Endodermal cell (in vitro differentiated cells): ENCODE measurements around the gene ADGRG6. TPM values are rescaled to one million over a fixed set of nuclear protein-coding genes. Genes with fewer than 3 reads are reported as not detected.

Experiments used
- DNase-seq: peaks from one replicate; pipeline ENCODE4 v3.0.0-alpha.2; 2017
- H3K27ac ChIP-seq: 2 replicates; pipeline ENCODE4 v1.5.1; 2013; ENCODE audit warnings: mild to moderate bottlenecking, low read depth, low read length, moderate library complexity
- H3K27me3 ChIP-seq: 2 replicates; pipeline ENCODE4 v1.6.1; 2013; ENCODE audit warnings: mild to moderate bottlenecking, low read length, moderate library complexity; ENCODE audit not compliant: insufficient read depth, control insufficient read depth, poor library complexity, severe bottlenecking
- H3K36me3 ChIP-seq: 2 replicates; pipeline ENCODE4 v1.7.0; 2013; ENCODE audit warnings: mild to moderate bottlenecking, low read length, moderate library complexity; ENCODE audit not compliant: control insufficient read depth, insufficient read depth
- H3K4me1 ChIP-seq: one replicate; pipeline ENCODE4 v1.7.0; 2013; ENCODE audit warnings: low read length; ENCODE audit not compliant: control insufficient read depth, insufficient read depth
- H3K4me3 ChIP-seq: 2 replicates; pipeline ENCODE4 v1.5.1; 2013; ENCODE audit warnings: mild to moderate bottlenecking, low read length, moderate library complexity
- H3K9ac ChIP-seq: 2 replicates; pipeline ENCODE4 v1.6.1; 2013; ENCODE audit warnings: mild to moderate bottlenecking, low read length, moderate library complexity; ENCODE audit not compliant: poor library complexity, severe bottlenecking; ENCODE audit errors: extremely low read depth
- H3K9me3 ChIP-seq: 2 replicates; pipeline ENCODE4 v1.6.1; 2013; ENCODE audit warnings: mild to moderate bottlenecking, low read length, moderate library complexity; ENCODE audit not compliant: control insufficient read depth
- H3K27ac Mint-ChIP-seq: 2 replicates; pipeline ENCODE4 v1.8.0; 2020; ENCODE audit warnings: mixed read lengths
- H3K27me3 Mint-ChIP-seq: 2 replicates; pipeline ENCODE4 v1.8.0; 2021; ENCODE audit warnings: mild to moderate bottlenecking, mixed read lengths; ENCODE audit not compliant: insufficient read depth
- H3K36me3 Mint-ChIP-seq: 2 replicates; pipeline ENCODE4 v1.8.0; 2020; ENCODE audit warnings: low read depth, mixed read lengths
- H3K4me1 Mint-ChIP-seq: 2 replicates; pipeline ENCODE4 v1.8.0; 2020; ENCODE audit warnings: mixed read lengths
- H3K4me3 Mint-ChIP-seq: 2 replicates; pipeline ENCODE4 v1.8.0; 2020; ENCODE audit warnings: mild to moderate bottlenecking, moderate library complexity, mixed read lengths
- H3K9me3 Mint-ChIP-seq: 2 replicates; pipeline ENCODE4 v1.8.0; 2020; ENCODE audit warnings: mild to moderate bottlenecking, mixed read lengths
- WGBS, 2 experiments: methylation state at CpG; one replicate each; pipeline versions ENCODE4 v1.1.5 to v1.1.7; 2013; ENCODE audit warnings: missing lambda C conversion rate in 2 of 2, mixed read lengths in 1 of 2; ENCODE audit not compliant: insufficient coverage in 1 of 2, insufficient read length in 1 of 2; 5-methylcytosine and 5-hydroxymethylcytosine counted together
- total RNA-seq, 2 donors: library from RNA; stranded (reverse); fragmentation: NEBNext Ultra II Directional in 1 of 2; extraction: Animal tissue kit (Norgen Biotek cat#: 25700) in 1 of 2; gene quantifications; 2 replicates in 1 of 2; 3 replicates in 1 of 2; pipeline ENCODE4 v1.2.1, GENCODE V29; 2021
- TF ChIP-seq, protein P1 (sequence below): fragments of 200-600 bp; sonication (generic); conservative IDR thresholded peaks from 2 replicates; pipeline ENCODE4 v1.5.0; 2021; ENCODE audit warnings: antibody characterized with exemption, mild to moderate bottlenecking

ADGRG6 gene
- total RNA-seq, 2 donors from 2014 or later: 20.4 to 26.8 TPM

DNA sequence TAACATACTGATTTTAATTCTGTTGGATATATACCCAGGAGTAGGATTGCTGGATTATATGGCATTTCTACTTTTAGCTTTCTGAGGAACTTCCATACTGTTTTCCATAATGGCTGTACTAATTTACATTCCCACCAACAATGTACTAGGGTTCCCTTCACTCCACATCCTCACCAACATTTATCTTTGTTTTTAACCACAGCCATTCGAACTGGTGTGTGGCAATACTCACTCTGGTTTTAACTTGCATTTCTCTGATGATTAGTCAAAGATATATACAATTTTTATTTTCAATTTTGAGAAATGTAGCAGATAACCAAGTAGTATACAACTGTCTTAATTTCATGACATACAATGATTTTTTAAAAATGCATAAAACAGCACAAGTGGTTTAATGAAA is 30.3 kb upstream of the ADGRG6 start:
- no peak overlapping the region for H3K27ac ChIP-seq
- Mint-ChIP-seq H3K4me3 (no peak overlapping the region), H3K27ac (no peak overlapping the region), H3K4me1 (no peaks in the 10 kb centered on the region), H3K36me3 (no peaks in the 10 kb centered on the region), H3K27me3 (no peaks in the 10 kb centered on the region), H3K9me3 (no peaks in the 10 kb centered on the region)
- H3K4me1 ChIP-seq: no peaks in the 10 kb centered on the region
- H3K36me3 ChIP-seq: no peaks in the 10 kb centered on the region
- H3K27me3 ChIP-seq: no peaks in the 10 kb centered on the region
- TF ChIP-seq, protein P1, sequence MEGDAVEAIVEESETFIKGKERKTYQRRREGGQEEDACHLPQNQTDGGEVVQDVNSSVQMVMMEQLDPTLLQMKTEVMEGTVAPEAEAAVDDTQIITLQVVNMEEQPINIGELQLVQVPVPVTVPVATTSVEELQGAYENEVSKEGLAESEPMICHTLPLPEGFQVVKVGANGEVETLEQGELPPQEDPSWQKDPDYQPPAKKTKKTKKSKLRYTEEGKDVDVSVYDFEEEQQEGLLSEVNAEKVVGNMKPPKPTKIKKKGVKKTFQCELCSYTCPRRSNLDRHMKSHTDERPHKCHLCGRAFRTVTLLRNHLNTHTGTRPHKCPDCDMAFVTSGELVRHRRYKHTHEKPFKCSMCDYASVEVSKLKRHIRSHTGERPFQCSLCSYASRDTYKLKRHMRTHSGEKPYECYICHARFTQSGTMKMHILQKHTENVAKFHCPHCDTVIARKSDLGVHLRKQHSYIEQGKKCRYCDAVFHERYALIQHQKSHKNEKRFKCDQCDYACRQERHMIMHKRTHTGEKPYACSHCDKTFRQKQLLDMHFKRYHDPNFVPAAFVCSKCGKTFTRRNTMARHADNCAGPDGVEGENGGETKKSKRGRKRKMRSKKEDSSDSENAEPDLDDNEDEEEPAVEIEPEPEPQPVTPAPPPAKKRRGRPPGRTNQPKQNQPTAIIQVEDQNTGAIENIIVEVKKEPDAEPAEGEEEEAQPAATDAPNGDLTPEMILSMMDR: no peak
- 93% methylated on average over 1 of the region's 1 CpG; no CpG with 5 or more reads in 1 of the 2 experiments for WGBS, 2 experiments
- no peak overlapping the region for H3K4me3 ChIP-seq
- H3K9me3 ChIP-seq: no peaks in the 10 kb centered on the region
- DNase-seq: no peak
- H3K9ac ChIP-seq: no peak overlapping the region

DNA sequence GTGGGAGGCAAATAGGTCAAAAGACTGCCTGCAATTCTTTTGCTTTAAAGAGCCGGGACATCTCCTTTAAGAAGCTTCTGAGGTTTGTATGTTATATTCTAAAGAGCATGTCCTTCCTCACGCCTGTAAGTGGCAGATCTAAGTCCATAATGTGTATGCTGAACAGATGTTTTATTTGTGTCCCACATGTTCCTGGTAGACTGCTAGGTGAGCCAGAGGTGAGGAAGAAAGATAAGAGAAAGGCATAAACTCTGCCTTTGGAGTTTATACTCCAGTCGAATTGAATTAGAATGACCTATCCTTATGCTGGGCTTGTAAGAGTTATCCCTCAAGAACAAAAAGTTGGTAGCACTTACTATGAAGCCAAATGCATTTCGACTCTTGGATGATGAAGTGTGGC is 27.2 kb upstream of the ADGRG6 start:
- no peak for DNase-seq

DNA sequence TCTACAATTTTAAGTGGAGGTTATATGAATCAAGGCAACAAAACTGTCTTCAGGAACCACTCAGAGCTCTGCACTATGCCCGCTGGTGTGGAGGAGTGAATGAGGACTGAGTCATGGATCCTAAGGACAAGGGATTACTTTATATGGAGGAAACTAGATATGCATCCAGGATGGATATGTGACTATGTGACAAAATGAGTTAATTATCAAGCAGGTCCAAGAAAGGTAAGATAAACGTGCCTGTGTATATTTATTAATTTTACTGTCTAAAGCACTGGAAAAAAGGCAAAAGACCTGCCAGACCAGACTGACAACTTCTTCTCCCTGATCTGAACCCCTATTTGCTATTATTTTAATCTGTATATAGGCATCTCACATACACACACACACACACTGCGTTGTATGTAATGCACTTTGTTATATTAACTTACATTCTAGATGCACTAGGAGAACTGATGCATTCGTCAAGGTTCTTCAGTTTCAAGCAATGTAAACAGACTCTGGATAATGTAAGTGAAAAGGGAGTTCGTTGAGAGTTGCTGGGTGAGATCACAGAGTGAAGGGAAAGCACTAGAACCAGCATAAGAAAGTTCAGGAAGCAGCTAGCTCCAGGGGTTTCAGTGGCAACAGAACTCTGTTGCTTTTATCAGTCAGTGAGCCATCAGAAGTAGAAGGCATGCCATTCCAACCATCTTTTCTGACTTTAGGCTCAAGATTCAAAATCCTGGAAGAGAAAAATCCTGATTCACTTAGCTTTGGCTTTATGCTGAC is 26.4 kb upstream of the ADGRG6 start:
- Histone ChIP-seq H3K27me3 (no peaks in the 10 kb centered on the region), H3K36me3 (no peaks in the 10 kb centered on the region), H3K27ac (no peak overlapping the region), H3K4me3 (no peak overlapping the region), H3K9ac (no peak overlapping the region), H3K9me3 (no peaks in the 10 kb centered on the region), H3K4me1 (no peaks in the 10 kb centered on the region)
- Mint-ChIP-seq H3K4me1 (no peaks in the 10 kb centered on the region), H3K27me3 (no peaks in the 10 kb centered on the region), H3K4me3 (no peak overlapping the region), H3K9me3 (no peaks in the 10 kb centered on the region), H3K36me3 (no peaks in the 10 kb centered on the region), H3K27ac (no peak overlapping the region)
- TF ChIP-seq, protein P1: no peak
- DNase-seq: no peak
- WGBS, 2 experiments: 74 to 76% methylated on average over 4 to 5 of the region's 5 CpGs

More for the DNA sequence above, 27.2 kb upstream of the ADGRG6 start:
- no peak overlapping the region for H3K27ac Mint-ChIP-seq
- H3K4me3 ChIP-seq: no peak overlapping the region
- no peaks in the 10 kb centered on the region for H3K9me3 ChIP-seq
- TF ChIP-seq, protein P1: no peak
- no peak overlapping the region for H3K4me3 Mint-ChIP-seq
- 91 to 93% methylated on average over 3 to 4 of the region's 4 CpGs for WGBS, 2 experiments
- H3K27ac ChIP-seq: no peak overlapping the region
- H3K4me1 ChIP-seq: no peaks in the 10 kb centered on the region
- H3K27me3 ChIP-seq: no peaks in the 10 kb centered on the region
- no peaks in the 10 kb centered on the region for H3K27me3 Mint-ChIP-seq
- H3K36me3 ChIP-seq: no peaks in the 10 kb centered on the region
- no peaks in the 10 kb centered on the region for H3K9me3 Mint-ChIP-seq
- H3K9ac ChIP-seq: no peak overlapping the region
- no peaks in the 10 kb centered on the region for H3K4me1 Mint-ChIP-seq
- H3K36me3 Mint-ChIP-seq: no peaks in the 10 kb centered on the region
